ENCODE data around the gene PPP1R9A. TPM values are rescaled to one million over a fixed set of nuclear protein-coding genes. Genes with fewer than 3 reads are reported as not detected.

PPP1R9A gene
- polyA plus RNA-seq, 1 donor from 2014 or later = 2.2 TPM

- no peak overlapping the region for H3K4me3 Mint-ChIP-seq
- H3K36me3 Mint-ChIP-seq = no peaks in the 10 kb centered on the region
- H3K4me1 Mint-ChIP-seq = no peaks in the 10 kb centered on the region
- H3K9me3 Mint-ChIP-seq = no peaks in the 10 kb centered on the region
- no peak overlapping the region for H3K27ac Mint-ChIP-seq
- peaks cover 2% of the 10 kb centered on the region for H3K27me3 Mint-ChIP-seq
Observed at GRCh38 chr7:95101422-95101821, 194.0 kb downstream of the PPP1R9A start.

- no peaks in the 10 kb centered on the region for H3K4me1 Mint-ChIP-seq
- no peak overlapping the region for H3K27ac Mint-ChIP-seq
- no peaks in the 10 kb centered on the region for H3K36me3 Mint-ChIP-seq
- H3K9me3 Mint-ChIP-seq = no peaks in the 10 kb centered on the region
- peaks cover 2% of the 10 kb centered on the region for H3K27me3 Mint-ChIP-seq
- no peak overlapping the region for H3K4me3 Mint-ChIP-seq
Observed at GRCh38 chr7:95102662-95103061, 195.3 kb downstream of the PPP1R9A start.

GRCh38 chr7:95104739-95105138 lies 197.3 kb downstream of the PPP1R9A start:
- no peaks in the 10 kb centered on the region for H3K36me3 Mint-ChIP-seq
- no peaks in the 10 kb centered on the region for H3K4me1 Mint-ChIP-seq
- no peak overlapping the region for H3K27ac Mint-ChIP-seq
- H3K9me3 Mint-ChIP-seq = no peaks in the 10 kb centered on the region
- peaks cover 1% of the 10 kb centered on the region for H3K27me3 Mint-ChIP-seq
- H3K4me3 Mint-ChIP-seq = no peak overlapping the region

- H3K27ac Mint-ChIP-seq = no peak overlapping the region
- peaks cover 1% of the 10 kb centered on the region for H3K27me3 Mint-ChIP-seq
- H3K4me1 Mint-ChIP-seq = no peaks in the 10 kb centered on the region
- no peaks in the 10 kb centered on the region for H3K36me3 Mint-ChIP-seq
- no peaks in the 10 kb centered on the region for H3K9me3 Mint-ChIP-seq
- H3K4me3 Mint-ChIP-seq = no peak overlapping the region
Observed at GRCh38 chr7:95105627-95106026, 198.2 kb downstream of the PPP1R9A start.

GRCh38 chr7:95106401-95106800 lies 199.0 kb downstream of the PPP1R9A start:
- H3K9me3 Mint-ChIP-seq = no peaks in the 10 kb centered on the region
- no peak overlapping the region for H3K27ac Mint-ChIP-seq
- no peak overlapping the region for H3K4me3 Mint-ChIP-seq
- no peaks in the 10 kb centered on the region for H3K36me3 Mint-ChIP-seq
- H3K27me3 Mint-ChIP-seq = peaks cover 1% of the 10 kb centered on the region
- no peaks in the 10 kb centered on the region for H3K4me1 Mint-ChIP-seq

GRCh38 chr7:95110707-95111106 lies 203.3 kb downstream of the PPP1R9A start:
- Mint-ChIP-seq H3K27ac (no peak overlapping the region), H3K9me3 (no peaks in the 10 kb centered on the region), H3K4me3 (no peak overlapping the region), H3K4me1 (no peaks in the 10 kb centered on the region), H3K27me3 (peaks cover 1% of the 10 kb centered on the region), H3K36me3 (no peaks in the 10 kb centered on the region)

- Mint-ChIP-seq H3K4me3 (no peak overlapping the region), H3K9me3 (no peaks in the 10 kb centered on the region), H3K4me1 (no peaks in the 10 kb centered on the region), H3K27ac (no peak overlapping the region), H3K27me3 (peaks cover 1% of the 10 kb centered on the region), H3K36me3 (no peaks in the 10 kb centered on the region)
Observed at GRCh38 chr7:95113590-95113989, 206.2 kb downstream of the PPP1R9A start.

GRCh38 chr7:95126053-95126709 lies 218.8 kb downstream of the PPP1R9A start:
- Mint-ChIP-seq H3K4me3 (no peak overlapping the region), H3K27me3 (no peaks in the 10 kb centered on the region), H3K9me3 (peaks cover 2 to 3% (median 2%) of the 10 kb centered on the region in 3 donors), H3K27ac (no peak overlapping the region), H3K4me1 (no peaks in the 10 kb centered on the region), H3K36me3 (peaks cover 1% of the 10 kb centered on the region)

GRCh38 chr7:95132500-95132899 lies 225.1 kb downstream of the PPP1R9A start:
- Mint-ChIP-seq H3K9me3 (peaks cover 2% of the 10 kb centered on the region in 3 donors), H3K27ac (no peak overlapping the region), H3K27me3 (no peaks in the 10 kb centered on the region), H3K4me1 (no peaks in the 10 kb centered on the region), H3K36me3 (peaks cover 1% of the 10 kb centered on the region), H3K4me3 (no peak overlapping the region)

- Mint-ChIP-seq H3K4me1 (peaks cover 0 to 2% (median 1%) of the 10 kb centered on the region in 3 donors), H3K36me3 (no peaks in the 10 kb centered on the region), H3K27ac (no peak overlapping the region), H3K4me3 (no peak overlapping the region), H3K27me3 (no peaks in the 10 kb centered on the region), H3K9me3 (peaks cover 0 to 2% (median 0%) of the 10 kb centered on the region in 3 donors)
Observed at GRCh38 chr7:95139922-95140321, 232.5 kb downstream of the PPP1R9A start.

GRCh38 chr7:95141755-95142154 lies 234.4 kb downstream of the PPP1R9A start:
- Mint-ChIP-seq H3K4me3 (no peak overlapping the region), H3K27me3 (peaks cover 2% of the 10 kb centered on the region), H3K36me3 (no peaks in the 10 kb centered on the region), H3K4me1 (peaks cover 0 to 2% (median 1%) of the 10 kb centered on the region in 3 donors), H3K27ac (no peak overlapping the region), H3K9me3 (peaks cover 0 to 3% (median 3%) of the 10 kb centered on the region in 3 donors)

GRCh38 chr7:95144256-95144655 lies 236.9 kb downstream of the PPP1R9A start:
- Mint-ChIP-seq H3K4me1 (peaks cover 0 to 1% (median 0%) of the 10 kb centered on the region in 3 donors), H3K9me3 (peaks cover 0 to 3% (median 2%) of the 10 kb centered on the region in 3 donors), H3K27ac (no peak overlapping the region), H3K36me3 (no peaks in the 10 kb centered on the region), H3K4me3 (no peak overlapping the region), H3K27me3 (peaks cover 2% of the 10 kb centered on the region)

- Mint-ChIP-seq H3K4me3 (no peak overlapping the region), H3K27ac (no peak overlapping the region), H3K4me1 (no peaks in the 10 kb centered on the region), H3K36me3 (no peaks in the 10 kb centered on the region), H3K9me3 (peaks cover 0 to 4% (median 0%) of the 10 kb centered on the region in 3 donors), H3K27me3 (no peaks in the 10 kb centered on the region)
Observed at GRCh38 chr7:95155965-95156364, 248.6 kb downstream of the PPP1R9A start.

- no peak overlapping the region for H3K4me3 Mint-ChIP-seq
- peaks cover 0 to 4% (median 0%) of the 10 kb centered on the region in 3 donors for H3K9me3 Mint-ChIP-seq
- no peaks in the 10 kb centered on the region for H3K4me1 Mint-ChIP-seq
- no peaks in the 10 kb centered on the region for H3K27me3 Mint-ChIP-seq
- no peaks in the 10 kb centered on the region for H3K36me3 Mint-ChIP-seq
- H3K27ac Mint-ChIP-seq = no peak overlapping the region
Observed at GRCh38 chr7:95157381-95157780, 250.0 kb downstream of the PPP1R9A start.

GRCh38 chr7:95169678-95170077 lies 262.3 kb downstream of the PPP1R9A start:
- Mint-ChIP-seq H3K9me3 (no peaks in the 10 kb centered on the region), H3K4me3 (no peak overlapping the region), H3K4me1 (no peaks in the 10 kb centered on the region), H3K27me3 (no peaks in the 10 kb centered on the region), H3K27ac (no peak overlapping the region), H3K36me3 (no peaks in the 10 kb centered on the region)

- H3K36me3 Mint-ChIP-seq = no peaks in the 10 kb centered on the region
- no peak overlapping the region for H3K27ac Mint-ChIP-seq
- H3K9me3 Mint-ChIP-seq = peaks cover 0 to 4% (median 3%) of the 10 kb centered on the region in 3 donors
- no peaks in the 10 kb centered on the region for H3K27me3 Mint-ChIP-seq
- H3K4me1 Mint-ChIP-seq = no peaks in the 10 kb centered on the region
- H3K4me3 Mint-ChIP-seq = no peak overlapping the region
Observed at GRCh38 chr7:95172420-95172819, 265.0 kb downstream of the PPP1R9A start.

All from IgD-negative memory B cell (primary cell).